ENCODE data around the gene PPP2R5D.

The PPP2R5D gene

DNA sequence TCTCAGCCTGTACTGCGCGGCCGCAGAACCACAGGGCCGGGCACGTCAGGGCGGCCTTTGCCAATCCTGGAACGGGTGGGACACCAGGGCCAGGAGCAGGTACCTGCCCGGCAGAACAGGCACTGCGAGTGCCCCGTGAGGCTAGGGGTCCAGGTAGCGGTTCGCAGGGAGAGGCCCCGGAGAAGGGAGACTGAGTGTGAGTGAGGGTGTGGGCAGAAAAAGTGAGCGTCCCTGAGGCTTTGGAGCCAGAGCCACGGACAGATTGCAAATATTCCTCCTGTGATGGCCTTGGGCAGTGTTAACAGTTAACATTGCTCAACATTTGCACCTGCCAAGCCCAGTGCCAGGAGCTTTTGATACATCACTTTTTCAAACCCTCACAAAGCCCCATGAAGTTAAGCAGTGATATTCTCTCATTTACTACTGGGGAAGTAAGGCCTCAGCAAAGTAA, 23.3 kb upstream of the PPP2R5D start:
- no peak for TF ChIP-seq TAF1 (IDR thresholded peaks at IDR 0.05; ENCODE audit: borderline replicate concordance, insufficient read depth, low read length)
- TF ChIP-seq, protein P1, sequence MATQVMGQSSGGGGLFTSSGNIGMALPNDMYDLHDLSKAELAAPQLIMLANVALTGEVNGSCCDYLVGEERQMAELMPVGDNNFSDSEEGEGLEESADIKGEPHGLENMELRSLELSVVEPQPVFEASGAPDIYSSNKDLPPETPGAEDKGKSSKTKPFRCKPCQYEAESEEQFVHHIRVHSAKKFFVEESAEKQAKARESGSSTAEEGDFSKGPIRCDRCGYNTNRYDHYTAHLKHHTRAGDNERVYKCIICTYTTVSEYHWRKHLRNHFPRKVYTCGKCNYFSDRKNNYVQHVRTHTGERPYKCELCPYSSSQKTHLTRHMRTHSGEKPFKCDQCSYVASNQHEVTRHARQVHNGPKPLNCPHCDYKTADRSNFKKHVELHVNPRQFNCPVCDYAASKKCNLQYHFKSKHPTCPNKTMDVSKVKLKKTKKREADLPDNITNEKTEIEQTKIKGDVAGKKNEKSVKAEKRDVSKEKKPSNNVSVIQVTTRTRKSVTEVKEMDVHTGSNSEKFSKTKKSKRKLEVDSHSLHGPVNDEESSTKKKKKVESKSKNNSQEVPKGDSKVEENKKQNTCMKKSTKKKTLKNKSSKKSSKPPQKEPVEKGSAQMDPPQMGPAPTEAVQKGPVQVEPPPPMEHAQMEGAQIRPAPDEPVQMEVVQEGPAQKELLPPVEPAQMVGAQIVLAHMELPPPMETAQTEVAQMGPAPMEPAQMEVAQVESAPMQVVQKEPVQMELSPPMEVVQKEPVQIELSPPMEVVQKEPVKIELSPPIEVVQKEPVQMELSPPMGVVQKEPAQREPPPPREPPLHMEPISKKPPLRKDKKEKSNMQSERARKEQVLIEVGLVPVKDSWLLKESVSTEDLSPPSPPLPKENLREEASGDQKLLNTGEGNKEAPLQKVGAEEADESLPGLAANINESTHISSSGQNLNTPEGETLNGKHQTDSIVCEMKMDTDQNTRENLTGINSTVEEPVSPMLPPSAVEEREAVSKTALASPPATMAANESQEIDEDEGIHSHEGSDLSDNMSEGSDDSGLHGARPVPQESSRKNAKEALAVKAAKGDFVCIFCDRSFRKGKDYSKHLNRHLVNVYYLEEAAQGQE (IDR thresholded peaks at IDR 0.05; ENCODE audit: insufficient read depth in 1 of 2, low read depth in 2 of 2, low read length in 2 of 2), result no peak
- no peak for TF ChIP-seq POLR2AphosphoS5 (IDR thresholded peaks at IDR 0.05; ENCODE audit: low read depth, low read length)
- no peak for TF ChIP-seq SIN3A (IDR thresholded peaks at IDR 0.05; ENCODE audit: borderline replicate concordance, insufficient read depth, low read length)
- no peak for TF ChIP-seq FOXP2 (optimal IDR thresholded peaks at IDR 0.05; ENCODE audit: borderline replicate concordance, extremely low read depth, extremely low read length, insufficient read depth)

DNA sequence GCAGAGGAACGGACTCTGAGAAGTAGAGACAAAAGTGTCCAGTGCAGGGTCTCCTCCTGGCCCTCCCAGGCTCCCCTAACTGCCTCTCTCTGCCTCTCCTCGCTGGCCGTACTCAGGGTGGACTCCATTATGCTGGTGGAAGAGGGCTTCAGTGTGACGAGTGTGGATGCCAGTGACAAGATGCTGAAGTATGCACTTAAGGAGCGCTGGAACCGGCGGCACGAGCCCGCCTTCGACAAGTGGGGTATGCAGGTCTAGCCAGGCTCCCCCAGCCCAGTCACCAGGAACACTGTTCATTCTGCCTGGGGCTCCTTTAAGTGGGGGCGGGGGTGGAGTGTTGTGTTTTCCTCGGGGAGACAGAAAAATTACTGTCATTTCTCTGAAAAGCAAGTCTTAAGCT, 22.3 kb upstream of the PPP2R5D start:
- TF ChIP-seq TAF1 (IDR thresholded peaks at IDR 0.05; ENCODE audit: borderline replicate concordance, insufficient read depth, low read length) (no peak), FOXP2 (optimal IDR thresholded peaks at IDR 0.05; ENCODE audit: borderline replicate concordance, extremely low read depth, extremely low read length, insufficient read depth) (no peak), SIN3A (IDR thresholded peaks at IDR 0.05; ENCODE audit: borderline replicate concordance, insufficient read depth, low read length) (no peak), POLR2AphosphoS5 (IDR thresholded peaks at IDR 0.05; ENCODE audit: low read depth, low read length) (no peak)
- TF ChIP-seq, protein P1 (IDR thresholded peaks at IDR 0.05; ENCODE audit: insufficient read depth in 1 of 2, low read depth in 2 of 2, low read length in 2 of 2), result no peak

DNA sequence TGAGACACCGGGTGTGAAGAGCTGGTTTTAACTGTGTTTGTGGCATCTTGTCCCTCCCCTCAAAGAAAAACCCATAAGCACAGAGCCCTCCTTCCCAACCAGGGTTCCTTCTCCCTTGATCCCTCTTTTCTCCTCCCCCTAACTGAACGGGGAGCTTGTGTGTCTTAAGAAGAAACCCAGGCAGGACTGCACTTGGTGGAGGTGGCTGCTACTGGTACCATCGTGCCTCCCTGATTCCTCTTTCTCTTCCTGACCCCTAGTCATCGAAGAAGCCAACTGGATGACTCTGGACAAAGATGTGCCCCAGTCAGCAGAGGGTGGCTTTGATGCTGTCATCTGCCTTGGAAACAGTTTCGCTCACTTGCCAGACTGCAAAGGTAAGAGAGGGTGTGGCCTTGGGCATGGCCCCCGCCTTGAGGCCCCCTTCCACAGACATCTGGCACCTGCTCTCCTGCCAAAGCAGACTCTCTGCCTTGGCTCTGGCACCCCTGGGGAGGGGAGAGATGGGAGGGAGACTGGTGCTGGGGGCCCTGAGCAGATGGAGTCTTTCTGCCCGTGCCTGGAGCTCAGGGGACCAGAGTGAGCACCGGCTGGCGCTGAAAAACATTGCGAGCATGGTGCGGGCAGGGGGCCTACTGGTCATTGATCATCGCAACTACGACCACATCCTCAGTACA, 21.7 kb upstream of the PPP2R5D start:
- TF ChIP-seq TAF1 (IDR thresholded peaks at IDR 0.05; ENCODE audit: borderline replicate concordance, insufficient read depth, low read length), result no peak
- TF ChIP-seq POLR2AphosphoS5 (IDR thresholded peaks at IDR 0.05; ENCODE audit: low read depth, low read length), result no peak
- TF ChIP-seq, protein P1 (IDR thresholded peaks at IDR 0.05; ENCODE audit: insufficient read depth in 1 of 2, low read depth in 2 of 2, low read length in 2 of 2), result no peak
- no peak for TF ChIP-seq SIN3A (IDR thresholded peaks at IDR 0.05; ENCODE audit: borderline replicate concordance, insufficient read depth, low read length)

DNA sequence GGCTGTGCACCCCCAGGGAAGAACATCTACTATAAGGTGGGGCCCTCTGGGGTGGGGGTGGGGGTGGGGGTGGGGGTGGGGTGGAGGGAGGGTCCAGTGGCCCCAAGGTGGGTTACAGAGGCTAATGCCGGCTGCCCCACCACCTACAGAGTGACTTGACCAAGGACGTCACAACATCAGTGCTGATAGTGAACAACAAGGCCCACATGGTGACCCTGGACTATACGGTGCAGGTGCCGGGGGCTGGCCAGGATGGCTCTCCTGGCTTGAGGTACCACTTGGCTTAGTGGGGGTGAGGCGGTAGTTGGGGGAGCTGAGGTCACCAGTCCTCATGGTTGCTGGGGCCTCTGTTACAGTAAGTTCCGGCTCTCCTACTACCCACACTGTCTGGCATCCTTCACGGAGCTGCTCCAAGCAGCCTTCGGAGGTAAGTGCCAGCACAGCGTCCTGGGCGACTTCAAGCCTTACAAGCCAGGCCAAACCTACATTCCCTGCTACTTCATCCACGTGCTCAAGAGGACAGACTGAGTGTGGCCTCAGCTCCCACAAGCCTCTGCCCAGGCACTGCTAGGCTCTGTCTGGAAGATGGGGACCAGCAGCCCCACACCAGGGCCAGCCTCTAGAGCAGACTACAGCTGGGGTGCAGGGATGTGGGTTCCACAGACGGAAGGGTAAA, 21.1 kb upstream of the PPP2R5D start:
- TF ChIP-seq SIN3A (IDR thresholded peaks at IDR 0.05; ENCODE audit: borderline replicate concordance, insufficient read depth, low read length) (no peak), TAF1 (IDR thresholded peaks at IDR 0.05; ENCODE audit: borderline replicate concordance, insufficient read depth, low read length) (no peak), FOXP2 (optimal IDR thresholded peaks at IDR 0.05; ENCODE audit: borderline replicate concordance, extremely low read depth, extremely low read length, insufficient read depth) (no peak), POLR2AphosphoS5 (IDR thresholded peaks at IDR 0.05; ENCODE audit: low read depth, low read length) (no peak)
- TF ChIP-seq, protein P1 (IDR thresholded peaks at IDR 0.05; ENCODE audit: insufficient read depth in 1 of 2, low read depth in 2 of 2, low read length in 2 of 2), result no peak

Measured in PFSK-1 (cell line).